B cell (primary cell): ENCODE data around the gene PAQR5. TPM values are rescaled to one million over a fixed set of nuclear protein-coding genes. Genes with fewer than 3 reads are reported as not detected.

Experiments used
- ATAC-seq: fragments of 200-7000 bp; cut with Tn5 transposase; one replicate; pipeline ENCODE4 v1.10.0; 2021; ENCODE audit warnings: low read depth, mild to moderate bottlenecking, moderate number of reproducible peaks, moderate library complexity
- CTCF ChIA-PET: fragments of 350-600 bp; sonication (Branson Sonifier 250); formaldehyde crosslinking; loops from one replicate; lab custom pipeline; 2021; ENCODE audit warnings: antibody characterized with exemption, inconsistent platforms; lab: Charles Lee
- POLR2A ChIA-PET: fragments of 350-600 bp; sonication (Branson Sonifier 250); formaldehyde crosslinking; loops from one replicate; lab custom pipeline; 2021; ENCODE audit warnings: antibody characterized with exemption; lab: Charles Lee
- DNase-seq: peaks from one replicate; pipeline ENCODE4 v3.0.0; 2013
- H2AFZ ChIP-seq: 2 replicates; pipeline ENCODE4 v1.6.1; 2012; ENCODE audit warnings: mild to moderate bottlenecking, low read depth, low read length; ENCODE audit not compliant: insufficient read depth, poor library complexity, severe bottlenecking
- H3K27ac ChIP-seq, 2 donors: 1 replicate in 1 of 2; 2 replicates in 1 of 2; pipeline ENCODE4 v1.5.1; 2012 to 2013; ENCODE audit warnings: low read length in 2 of 2, mild to moderate bottlenecking in 2 of 2, moderate library complexity in 1 of 2
- H3K27me3 ChIP-seq, 4 experiments: fragments of 200-600 bp in 1 of 4; sonication (generic) in 1 of 4; replicated peaks in 1 of 4; 1 replicate in 2 of 4; 2 replicates in 2 of 4; pipeline versions ENCODE4 v1.6.1 to v1.7.0; 2013 to 2016; ENCODE audit warnings: low read length in 3 of 4, mild to moderate bottlenecking in 2 of 4, mixed read lengths in 1 of 4, moderate library complexity in 1 of 4; ENCODE audit not compliant: insufficient read depth in 4 of 4, control insufficient read depth in 3 of 4; ENCODE audit errors: control extremely low read depth in 1 of 4
- H3K36me3 ChIP-seq, 2 experiments: replicated peaks in 1 of 2; 1 replicate in 1 of 2; 2 replicates in 1 of 2; pipeline versions ENCODE4 v1.6.1 to v1.7.1; 2013; ENCODE audit warnings: low read length in 1 of 2; ENCODE audit not compliant: insufficient read depth in 2 of 2, control insufficient read depth in 1 of 2; ENCODE audit errors: control extremely low read depth in 1 of 2, extremely low read depth in 1 of 2
- H3K4me1 ChIP-seq, 2 donors: fragments of 200-600 bp in 1 of 2; sonication (generic) in 1 of 2; 1 replicate in 1 of 2; 2 replicates in 1 of 2; pipeline versions ENCODE4 v1.5.1 to v1.6.1; 2013 to 2017; ENCODE audit warnings: low read length in 2 of 2; ENCODE audit not compliant: control insufficient read depth in 2 of 2, insufficient read depth in 2 of 2
- H3K4me2 ChIP-seq: replicated peaks from 2 replicates; pipeline ENCODE3; 2012; ENCODE audit warnings: mild to moderate bottlenecking, low read depth, low read length; ENCODE audit not compliant: poor library complexity, severe bottlenecking
- H3K4me3 ChIP-seq, 5 experiments: fragments of 200-600 bp in 1 of 5; sonication (generic) in 1 of 5; 1 replicate in 3 of 5; 2 replicates in 2 of 5; pipeline versions ENCODE4 v1.5.1 to v1.7.0; 2011 to 2016; ENCODE audit warnings: low read length in 4 of 5, mild to moderate bottlenecking in 4 of 5, low read depth in 2 of 5, control low read depth in 1 of 5, moderate library complexity in 1 of 5; ENCODE audit not compliant: insufficient read depth in 1 of 5; ENCODE audit errors: control extremely low read depth in 1 of 5, extremely low read depth in 1 of 5
- H3K79me2 ChIP-seq: fragments of 200-600 bp; sonication (generic); one replicate; pipeline ENCODE4 v1.6.0; 2016; ENCODE audit warnings: low read length; ENCODE audit not compliant: control insufficient read depth, insufficient read depth
- H3K9ac ChIP-seq: fragments of 200-600 bp; sonication (generic); 2 replicates; pipeline ENCODE4 v1.6.1; 2017; ENCODE audit warnings: mild to moderate bottlenecking, low read length, moderate library complexity
- H3K9me3 ChIP-seq, 3 donors: one replicate each; pipeline versions ENCODE4 v1.6.1 to v1.7.1; 2013; ENCODE audit warnings: low read length in 2 of 3; ENCODE audit not compliant: control insufficient read depth in 2 of 3, insufficient read depth in 1 of 3; ENCODE audit errors: control extremely low read depth in 1 of 3
- H4K20me1 ChIP-seq: 2 replicates; pipeline ENCODE4 v1.6.0; 2012; ENCODE audit warnings: mild to moderate bottlenecking, low read length; ENCODE audit not compliant: insufficient read depth, control insufficient read depth, poor library complexity, severe bottlenecking
- H3K27ac Mint-ChIP-seq: one replicate; pipeline ENCODE4 v1.8.0; 2021; ENCODE audit warnings: mixed read lengths
- H3K27me3 Mint-ChIP-seq: one replicate; pipeline ENCODE4 v1.8.0; 2021; ENCODE audit warnings: mixed read lengths
- H3K4me1 Mint-ChIP-seq: one replicate; pipeline ENCODE4 v1.8.0; 2021; ENCODE audit warnings: mixed read lengths
- H3K4me3 Mint-ChIP-seq: one replicate; pipeline ENCODE4 v1.8.0; 2021; ENCODE audit warnings: mixed read lengths
- H3K9me3 Mint-ChIP-seq: one replicate; pipeline ENCODE4 v1.8.0; 2022; ENCODE audit warnings: mixed read lengths; ENCODE audit not compliant: insufficient read depth
- CTCF ChIP-seq: fragments of 200-600 bp; IDR thresholded peaks from one replicate; pipeline ENCODE4 v1.8.0; 2022; ENCODE audit warnings: antibody characterized with exemption, mild to moderate bottlenecking
- EZH2 ChIP-seq: IDR thresholded peaks from 2 replicates; pipeline ENCODE4 v1.6.1; 2012; ENCODE audit warnings: borderline replicate concordance, low read depth, mild to moderate bottlenecking, moderate library complexity, low read length; ENCODE audit not compliant: insufficient read depth, poor library complexity, severe bottlenecking
- WGBS: methylation state at CpG from one replicate; pipeline ENCODE4 v1.1.5; 2013; ENCODE audit warnings: missing lambda C conversion rate; ENCODE audit not compliant: insufficient coverage; 5-methylcytosine and 5-hydroxymethylcytosine counted together
- intact Hi-C: fragments of 100-400 bp; cut with micrococcal nuclease; formaldehyde crosslinking; loops from one replicate; pipeline ENCODE4 v1.10.0; 2022
- polyA plus RNA-seq: library from polyadenylated mRNA; depleted of rRNA; stranded (reverse); fragments of >200 nt; gene quantifications from 2 replicates; pipeline ENCODE4 v1.2.3, GENCODE V29; 2012
- total RNA-seq, 2 donors: library from RNA; stranded (reverse); fragments of 120-200 nt in 1 of 2; gene quantifications; 1 replicate in 1 of 2; 2 replicates in 1 of 2; pipeline versions ENCODE4 v1.2.3 to v1.2.4, GENCODE V29; 2013 to 2022

Gene PAQR5
- total and polyA plus RNA-seq, 2 donors (not counting 1 experiment from before 2014, with no cell fraction given), result not detected

- no peak overlapping the region for H3K27ac Mint-ChIP-seq
- Histone ChIP-seq H3K36me3 (no peaks in the 10 kb centered on the region), H3K9ac (no peak overlapping the region), H3K79me2 (no peaks in the 10 kb centered on the region), H3K9me3 (no peaks in the 10 kb centered on the region), H3K4me2 (no peak overlapping the region), H3K4me3 (no peak overlapping the region), H3K27ac (no peak overlapping the region), H4K20me1 (no peaks in the 10 kb centered on the region), H3K4me1 (no peaks in the 10 kb centered on the region), H2AFZ (no peak overlapping the region), H3K27me3 (no peaks in the 10 kb centered on the region)
- DNase-seq (no peak), ATAC-seq (no peak)
- ChIA-PET POLR2A (no interaction called here), CTCF (interaction anchor here (0.7 kb wide), 1 partner anchor 608 kb away, joined by 5 read pairs; no protein-coding TSS in a partner anchor)
- intact Hi-C loops, result no loop called here
- no peak for TF ChIP-seq CTCF
- no peak for TF ChIP-seq EZH2
- no peak overlapping the region for H3K4me3 Mint-ChIP-seq
- no peaks in the 10 kb centered on the region for H3K9me3 Mint-ChIP-seq
- H3K27me3 Mint-ChIP-seq, result no peaks in the 10 kb centered on the region
- WGBS, result 88% methylated on average over 2 of the region's 4 CpGs
- no peaks in the 10 kb centered on the region for H3K4me1 Mint-ChIP-seq
These were observed 123.7 kb downstream of the PAQR5 start for GRCh38 chr15:69422336-69422895.

- TF ChIP-seq EZH2 (no peak), CTCF (no peak)
- Mint-ChIP-seq H3K4me3 (no peak overlapping the region), H3K9me3 (no peaks in the 10 kb centered on the region), H3K4me1 (no peaks in the 10 kb centered on the region), H3K27me3 (no peaks in the 10 kb centered on the region), H3K27ac (no peak overlapping the region)
- no peak overlapping the region for H3K4me2 ChIP-seq
- no CpG with 5 or more reads among the region's 2 CpGs for WGBS
- no peak overlapping the region for H2AFZ ChIP-seq
- no peaks in the 10 kb centered on the region for H3K36me3 ChIP-seq
- H3K27ac ChIP-seq, result no peak overlapping the region
- H3K79me2 ChIP-seq, result no peaks in the 10 kb centered on the region
- intact Hi-C loops, result no loop called here
- H3K9me3 ChIP-seq, result no peaks in the 10 kb centered on the region
- H3K9ac ChIP-seq, result no peak overlapping the region
- DNase-seq, result no peak
- H4K20me1 ChIP-seq, result no peaks in the 10 kb centered on the region
- ChIA-PET POLR2A (no interaction called here), CTCF (no interaction called here)
- no peaks in the 10 kb centered on the region for H3K4me1 ChIP-seq
- no peaks in the 10 kb centered on the region for H3K27me3 ChIP-seq
- no peak for ATAC-seq
- H3K4me3 ChIP-seq, result no peak overlapping the region
These were observed 125.3 kb downstream of the PAQR5 start for GRCh38 chr15:69424001-69424400.
